Measurements from ENCODE around the gene FRY.

Gene FRY

GRCh38 chr13:32024750-32025149 is 6.8 kb upstream of the FRY start:
- Histone ChIP-seq H3K4me2 (ENCODE audit: low read length) (no peak overlapping the region), H3K79me2 (ENCODE audit: low read length) (no peaks in the 10 kb centered on the region), H3K27ac (ENCODE audit: low read length) (no peak overlapping the region), H3K27me3 (ENCODE audit: low read depth, low read length) (no peaks in the 10 kb centered on the region), H4K20me1 (ENCODE audit: insufficient read depth, low read length) (no peaks in the 10 kb centered on the region), H3K4me1 (ENCODE audit: low read length) (no peaks in the 10 kb centered on the region), H2AFZ (ENCODE audit: low read depth, low read length) (no peak overlapping the region), H3K9me3 (ENCODE audit: insufficient read depth, low read length) (no peaks in the 10 kb centered on the region), H3K9ac (ENCODE audit: low read length) (no peak overlapping the region), H3K36me3 (replicated peaks; ENCODE audit: low read depth, low read length) (no peaks in the 10 kb centered on the region), H3K4me3 (ENCODE audit: low read length) (no peak overlapping the region)
- TF ChIP-seq CTCF (IDR thresholded peaks at IDR 0.05; ENCODE audit: low read depth, low read length) (no peak), EZH2phosphoT487 (IDR thresholded peaks at IDR 0.05; ENCODE audit: low read depth) (no peak)

GRCh38 chr13:32025730-32026129 is 5.8 kb upstream of the FRY start:
- H4K20me1 ChIP-seq (ENCODE audit: insufficient read depth, low read length), result no peaks in the 10 kb centered on the region
- no peak overlapping the region for H3K9ac ChIP-seq (ENCODE audit: low read length)
- H3K4me3 ChIP-seq (ENCODE audit: low read length), result no peak overlapping the region
- H3K36me3 ChIP-seq (replicated peaks; ENCODE audit: low read depth, low read length), result no peaks in the 10 kb centered on the region
- 0 out of 2 replicates have a peak, but pooled peaks cover 2% of the 10 kb centered on the region for H3K4me1 ChIP-seq (ENCODE audit: low read length)
- H3K27me3 ChIP-seq (ENCODE audit: low read depth, low read length), result peaks cover 2% of the 10 kb centered on the region; the same call in 1 of the 2 replicates
- no peak overlapping the region for H3K27ac ChIP-seq (ENCODE audit: low read length)
- no peak overlapping the region for H3K4me2 ChIP-seq (ENCODE audit: low read length)
- no peaks in the 10 kb centered on the region for H3K9me3 ChIP-seq (ENCODE audit: insufficient read depth, low read length)
- no peaks in the 10 kb centered on the region for H3K79me2 ChIP-seq (ENCODE audit: low read length)
- no peak overlapping the region for H2AFZ ChIP-seq (ENCODE audit: low read depth, low read length)
- TF ChIP-seq CTCF (IDR thresholded peaks at IDR 0.05; ENCODE audit: low read depth, low read length), result no peak
- no peak for TF ChIP-seq EZH2phosphoT487 (IDR thresholded peaks at IDR 0.05; ENCODE audit: low read depth)

GRCh38 chr13:32026623-32027022 is 5.0 kb upstream of the FRY start:
- Histone ChIP-seq H3K79me2 (ENCODE audit: low read length) (no peaks in the 10 kb centered on the region), H3K9me3 (ENCODE audit: insufficient read depth, low read length) (no peaks in the 10 kb centered on the region), H3K4me1 (ENCODE audit: low read length) (0 out of 2 replicates have a peak, but pooled peaks cover 3% of the 10 kb centered on the region), H4K20me1 (ENCODE audit: insufficient read depth, low read length) (no peaks in the 10 kb centered on the region), H3K27me3 (ENCODE audit: low read depth, low read length) (peaks cover 4% of the 10 kb centered on the region; the same call in 1 of the 2 replicates), H2AFZ (ENCODE audit: low read depth, low read length) (no peak overlapping the region), H3K36me3 (replicated peaks; ENCODE audit: low read depth, low read length) (no peaks in the 10 kb centered on the region), H3K4me3 (ENCODE audit: low read length) (no peak overlapping the region), H3K4me2 (ENCODE audit: low read length) (no peak overlapping the region), H3K9ac (ENCODE audit: low read length) (no peak overlapping the region), H3K27ac (ENCODE audit: low read length) (no peak overlapping the region)
- no peak for TF ChIP-seq EZH2phosphoT487 (IDR thresholded peaks at IDR 0.05; ENCODE audit: low read depth)
- no peak for TF ChIP-seq CTCF (IDR thresholded peaks at IDR 0.05; ENCODE audit: low read depth, low read length)

- no peak overlapping the region for H3K9ac ChIP-seq (ENCODE audit: low read length)
These were observed 2.9 kb upstream of the FRY start for GRCh38 chr13:32028711-32029110.

More at GRCh38 chr13:32028711-32029110, 2.9 kb upstream of the FRY start:
- Histone ChIP-seq H3K9me3 (ENCODE audit: insufficient read depth, low read length) (no peaks in the 10 kb centered on the region), H2AFZ (ENCODE audit: low read depth, low read length) (no peak overlapping the region), H3K4me2 (ENCODE audit: low read length) (no peak overlapping the region), H3K4me1 (ENCODE audit: low read length) (peaks cover 6% of the 10 kb centered on the region; the same call in 1 of the 2 replicates), H4K20me1 (ENCODE audit: insufficient read depth, low read length) (no peaks in the 10 kb centered on the region), H3K79me2 (ENCODE audit: low read length) (no peaks in the 10 kb centered on the region), H3K27ac (ENCODE audit: low read length) (no peak overlapping the region), H3K36me3 (replicated peaks; ENCODE audit: low read depth, low read length) (no peaks in the 10 kb centered on the region), H3K27me3 (ENCODE audit: low read depth, low read length) (peaks cover 18% of the 10 kb centered on the region), H3K4me3 (ENCODE audit: low read length) (no peak overlapping the region)
- TF ChIP-seq EZH2phosphoT487 (IDR thresholded peaks at IDR 0.05; ENCODE audit: low read depth) (no peak), CTCF (IDR thresholded peaks at IDR 0.05; ENCODE audit: low read depth, low read length) (no peak)
